SK-N-SH treated with all-trans-retinoic acid at 6 μM for 48 hours (cell line): ENCODE measurements around the gene CCDC81.

ENCODE experiments used
- ATAC-seq: fragments of 200-7000 bp; cut with Tn5 transposase; 3 replicates; pipeline ENCODE4 v1.9.1; 2020; ENCODE audit warnings: mild to moderate bottlenecking, moderate library complexity
- ARNTL ChIP-seq: fragments of 450-650 bp; formaldehyde crosslinking; IDR thresholded peaks from 2 replicates; pipeline ENCODE4 v1.5.0; 2020; ENCODE audit warnings: low read depth, mild to moderate bottlenecking, moderate library complexity, borderline replicate concordance
- BACH2 ChIP-seq: fragments of 250-450 bp; sonication (Bioruptor Pico); IDR thresholded peaks from 2 replicates; pipeline ENCODE4 v1.9.0; 2021; ENCODE audit warnings: mild to moderate bottlenecking, borderline replicate concordance
- CSDC2 ChIP-seq: fragments of 250-450 bp; sonication (Bioruptor Pico); IDR thresholded peaks from 2 replicates; pipeline ENCODE4 v1.5.0; 2020; ENCODE audit warnings: mild to moderate bottlenecking, moderate library complexity
- ESRRG ChIP-seq: fragments of 250-450 bp; sonication (Bioruptor Pico); IDR thresholded peaks from 2 replicates; pipeline ENCODE4 v1.6.1; 2021; ENCODE audit warnings: mild to moderate bottlenecking
- GLIS3 ChIP-seq: fragments of 250-450 bp; sonication (Bioruptor Pico); IDR thresholded peaks from 2 replicates; pipeline ENCODE4 v1.5.0; 2020; ENCODE audit warnings: mild to moderate bottlenecking, moderate library complexity
- ISL1 ChIP-seq: fragments of 250-450 bp; sonication (Bioruptor Pico); IDR thresholded peaks from 2 replicates; pipeline ENCODE4 v2.1.2; 2022; ENCODE audit warnings: mild to moderate bottlenecking, moderate library complexity
- OSR1 ChIP-seq: fragments of 250-450 bp; sonication (Bioruptor Pico); IDR thresholded peaks from 2 replicates; pipeline ENCODE4 v1.8.0; 2022; ENCODE audit warnings: moderate library complexity, mild to moderate bottlenecking, inconsistent platforms
- PPARA ChIP-seq: fragments of 250-450 bp; sonication (Bioruptor Pico); IDR thresholded peaks from 2 replicates; pipeline ENCODE4 v1.5.0; 2020; ENCODE audit warnings: mild to moderate bottlenecking, borderline replicate concordance
- RARB ChIP-seq: fragments of 250-450 bp; sonication (Bioruptor Pico); IDR thresholded peaks from 2 replicates; pipeline ENCODE4 v1.8.0; 2021; ENCODE audit warnings: mild to moderate bottlenecking, moderate library complexity
- SNAI2 ChIP-seq: fragments of 250-450 bp; sonication (Bioruptor Pico); IDR thresholded peaks from 2 replicates; pipeline ENCODE4 v1.5.0; 2020; ENCODE audit warnings: mild to moderate bottlenecking, moderate library complexity
- TOX ChIP-seq: fragments of 250-450 bp; sonication (Bioruptor Pico); IDR thresholded peaks from 2 replicates; pipeline ENCODE4 v1.8.0; 2021; ENCODE audit warnings: mild to moderate bottlenecking, moderate library complexity, borderline replicate concordance
- ZC3H10 ChIP-seq: fragments of 250-450 bp; sonication (Bioruptor Pico); IDR thresholded peaks from 2 replicates; pipeline ENCODE4 v1.5.1; 2021; ENCODE audit warnings: mild to moderate bottlenecking, moderate library complexity
- ZFP3 ChIP-seq: fragments of 250-450 bp; sonication (Bioruptor Pico); IDR thresholded peaks from 2 replicates; pipeline ENCODE4 v1.5.0; 2020; ENCODE audit warnings: mild to moderate bottlenecking, moderate library complexity
- ZFP30 ChIP-seq: fragments of 450-650 bp; formaldehyde crosslinking; IDR thresholded peaks from 2 replicates; pipeline ENCODE4 v1.5.0; 2022; ENCODE audit warnings: mild to moderate bottlenecking, moderate library complexity
- ZNF70 ChIP-seq: fragments of 450-650 bp; formaldehyde crosslinking; IDR thresholded peaks from 2 replicates; pipeline ENCODE4 v1.5.0; 2020; ENCODE audit warnings: mild to moderate bottlenecking, moderate library complexity
- ZNF8 ChIP-seq: fragments of 450-650 bp; formaldehyde crosslinking; IDR thresholded peaks from 2 replicates; pipeline ENCODE4 v1.5.0; 2020; ENCODE audit warnings: mild to moderate bottlenecking, moderate library complexity
- TF ChIP-seq, protein P1 (sequence below): fragments of 250-450 bp; sonication (Bioruptor Pico); IDR thresholded peaks from 2 replicates; pipeline ENCODE4 v1.8.0; 2020; ENCODE audit warnings: mild to moderate bottlenecking, moderate library complexity, borderline replicate concordance
- TF ChIP-seq, protein P2 (sequence below): fragments of 250-450 bp; sonication (Bioruptor Pico); IDR thresholded peaks from 2 replicates; pipeline ENCODE4 v1.5.1; 2021; ENCODE audit warnings: mild to moderate bottlenecking, moderate library complexity
- TF ChIP-seq, protein P3 (sequence below): fragments of 250-450 bp; sonication (Bioruptor Pico); IDR thresholded peaks from 2 replicates; pipeline ENCODE4 v1.5.1; 2020; ENCODE audit warnings: low read depth, mild to moderate bottlenecking, moderate library complexity
- TF ChIP-seq, protein P4 (sequence below): fragments of 250-450 bp; sonication (Bioruptor Pico); IDR thresholded peaks from 2 replicates; pipeline ENCODE4 v1.8.0; 2021; ENCODE audit warnings: low read depth, mild to moderate bottlenecking, moderate library complexity, borderline replicate concordance
- TF ChIP-seq, protein P5 (sequence below): fragments of 250-450 bp; sonication (Bioruptor Pico); IDR thresholded peaks from 2 replicates; pipeline ENCODE4 v1.5.0; 2020; ENCODE audit warnings: mild to moderate bottlenecking, moderate library complexity

Gene CCDC81

DNA sequence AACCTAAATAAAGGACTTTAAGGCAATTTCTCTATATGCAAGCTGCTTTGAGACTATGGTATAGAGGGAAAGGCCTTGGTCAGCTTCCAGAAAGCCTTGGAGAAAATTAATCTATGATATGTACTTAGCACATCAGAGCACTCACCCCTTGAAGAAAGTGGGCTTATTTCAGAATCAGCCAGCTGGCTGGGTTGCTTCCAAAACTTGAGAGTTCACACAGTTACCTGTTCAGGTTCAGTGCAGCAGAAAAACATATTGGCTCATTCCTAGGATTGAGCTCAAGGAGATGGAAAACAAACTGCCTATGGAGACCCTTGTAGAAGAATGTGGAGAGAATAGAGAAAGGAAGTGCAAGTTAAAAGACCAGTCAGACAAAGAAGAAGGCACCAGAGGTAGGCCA is 22.7 kb downstream of the CCDC81 start:
- ATAC-seq: no peak
- TF ChIP-seq, protein P1, sequence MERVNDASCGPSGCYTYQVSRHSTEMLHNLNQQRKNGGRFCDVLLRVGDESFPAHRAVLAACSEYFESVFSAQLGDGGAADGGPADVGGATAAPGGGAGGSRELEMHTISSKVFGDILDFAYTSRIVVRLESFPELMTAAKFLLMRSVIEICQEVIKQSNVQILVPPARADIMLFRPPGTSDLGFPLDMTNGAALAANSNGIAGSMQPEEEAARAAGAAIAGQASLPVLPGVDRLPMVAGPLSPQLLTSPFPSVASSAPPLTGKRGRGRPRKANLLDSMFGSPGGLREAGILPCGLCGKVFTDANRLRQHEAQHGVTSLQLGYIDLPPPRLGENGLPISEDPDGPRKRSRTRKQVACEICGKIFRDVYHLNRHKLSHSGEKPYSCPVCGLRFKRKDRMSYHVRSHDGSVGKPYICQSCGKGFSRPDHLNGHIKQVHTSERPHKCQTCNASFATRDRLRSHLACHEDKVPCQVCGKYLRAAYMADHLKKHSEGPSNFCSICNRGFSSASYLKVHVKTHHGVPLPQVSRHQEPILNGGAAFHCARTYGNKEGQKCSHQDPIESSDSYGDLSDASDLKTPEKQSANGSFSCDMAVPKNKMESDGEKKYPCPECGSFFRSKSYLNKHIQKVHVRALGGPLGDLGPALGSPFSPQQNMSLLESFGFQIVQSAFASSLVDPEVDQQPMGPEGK (CRISPR knock-in tag): no peak
- no peak for TF ChIP-seq TOX (CRISPR knock-in tag)
- TF ChIP-seq ZNF70 (CRISPR knock-in tag): no peak
- no peak for TF ChIP-seq ISL1 (CRISPR knock-in tag)
- TF ChIP-seq, protein P2, sequence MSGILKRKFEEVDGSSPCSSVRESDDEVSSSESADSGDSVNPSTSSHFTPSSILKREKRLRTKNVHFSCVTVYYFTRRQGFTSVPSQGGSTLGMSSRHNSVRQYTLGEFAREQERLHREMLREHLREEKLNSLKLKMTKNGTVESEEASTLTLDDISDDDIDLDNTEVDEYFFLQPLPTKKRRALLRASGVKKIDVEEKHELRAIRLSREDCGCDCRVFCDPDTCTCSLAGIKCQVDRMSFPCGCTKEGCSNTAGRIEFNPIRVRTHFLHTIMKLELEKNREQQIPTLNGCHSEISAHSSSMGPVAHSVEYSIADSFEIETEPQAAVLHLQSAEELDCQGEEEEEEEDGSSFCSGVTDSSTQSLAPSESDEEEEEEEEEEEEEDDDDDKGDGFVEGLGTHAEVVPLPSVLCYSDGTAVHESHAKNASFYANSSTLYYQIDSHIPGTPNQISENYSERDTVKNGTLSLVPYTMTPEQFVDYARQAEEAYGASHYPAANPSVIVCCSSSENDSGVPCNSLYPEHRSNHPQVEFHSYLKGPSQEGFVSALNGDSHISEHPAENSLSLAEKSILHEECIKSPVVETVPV (CRISPR knock-in tag): no peak
- no peak for TF ChIP-seq RARB
- TF ChIP-seq ZFP30 (CRISPR knock-in tag): no peak
- no peak for TF ChIP-seq ZC3H10
- TF ChIP-seq ARNTL (CRISPR knock-in tag): no peak
- no peak for TF ChIP-seq GLIS3
- no peak for TF ChIP-seq BACH2
- TF ChIP-seq SNAI2: no peak
- TF ChIP-seq, protein P3, sequence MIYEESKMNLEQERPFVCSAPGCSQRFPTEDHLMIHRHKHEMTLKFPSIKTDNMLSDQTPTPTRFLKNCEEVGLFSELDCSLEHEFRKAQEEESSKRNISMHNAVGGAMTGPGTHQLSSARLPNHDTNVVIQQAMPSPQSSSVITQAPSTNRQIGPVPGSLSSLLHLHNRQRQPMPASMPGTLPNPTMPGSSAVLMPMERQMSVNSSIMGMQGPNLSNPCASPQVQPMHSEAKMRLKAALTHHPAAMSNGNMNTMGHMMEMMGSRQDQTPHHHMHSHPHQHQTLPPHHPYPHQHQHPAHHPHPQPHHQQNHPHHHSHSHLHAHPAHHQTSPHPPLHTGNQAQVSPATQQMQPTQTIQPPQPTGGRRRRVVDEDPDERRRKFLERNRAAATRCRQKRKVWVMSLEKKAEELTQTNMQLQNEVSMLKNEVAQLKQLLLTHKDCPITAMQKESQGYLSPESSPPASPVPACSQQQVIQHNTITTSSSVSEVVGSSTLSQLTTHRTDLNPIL (CRISPR knock-in tag): no peak
- TF ChIP-seq CSDC2: no peak
- no peak for TF ChIP-seq ZNF8 (CRISPR knock-in tag)
- TF ChIP-seq, protein P4, sequence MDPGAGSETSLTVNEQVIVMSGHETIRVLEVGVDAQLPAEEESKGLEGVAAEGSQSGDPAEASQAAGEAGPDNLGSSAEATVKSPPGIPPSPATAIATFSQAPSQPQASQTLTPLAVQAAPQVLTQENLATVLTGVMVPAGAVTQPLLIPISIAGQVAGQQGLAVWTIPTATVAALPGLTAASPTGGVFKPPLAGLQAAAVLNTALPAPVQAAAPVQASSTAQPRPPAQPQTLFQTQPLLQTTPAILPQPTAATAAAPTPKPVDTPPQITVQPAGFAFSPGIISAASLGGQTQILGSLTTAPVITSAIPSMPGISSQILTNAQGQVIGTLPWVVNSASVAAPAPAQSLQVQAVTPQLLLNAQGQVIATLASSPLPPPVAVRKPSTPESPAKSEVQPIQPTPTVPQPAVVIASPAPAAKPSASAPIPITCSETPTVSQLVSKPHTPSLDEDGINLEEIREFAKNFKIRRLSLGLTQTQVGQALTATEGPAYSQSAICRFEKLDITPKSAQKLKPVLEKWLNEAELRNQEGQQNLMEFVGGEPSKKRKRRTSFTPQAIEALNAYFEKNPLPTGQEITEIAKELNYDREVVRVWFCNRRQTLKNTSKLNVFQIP: no peak
- TF ChIP-seq OSR1 (CRISPR knock-in tag): no peak
- no peak for TF ChIP-seq PPARA (CRISPR knock-in tag)
- TF ChIP-seq, protein P5, sequence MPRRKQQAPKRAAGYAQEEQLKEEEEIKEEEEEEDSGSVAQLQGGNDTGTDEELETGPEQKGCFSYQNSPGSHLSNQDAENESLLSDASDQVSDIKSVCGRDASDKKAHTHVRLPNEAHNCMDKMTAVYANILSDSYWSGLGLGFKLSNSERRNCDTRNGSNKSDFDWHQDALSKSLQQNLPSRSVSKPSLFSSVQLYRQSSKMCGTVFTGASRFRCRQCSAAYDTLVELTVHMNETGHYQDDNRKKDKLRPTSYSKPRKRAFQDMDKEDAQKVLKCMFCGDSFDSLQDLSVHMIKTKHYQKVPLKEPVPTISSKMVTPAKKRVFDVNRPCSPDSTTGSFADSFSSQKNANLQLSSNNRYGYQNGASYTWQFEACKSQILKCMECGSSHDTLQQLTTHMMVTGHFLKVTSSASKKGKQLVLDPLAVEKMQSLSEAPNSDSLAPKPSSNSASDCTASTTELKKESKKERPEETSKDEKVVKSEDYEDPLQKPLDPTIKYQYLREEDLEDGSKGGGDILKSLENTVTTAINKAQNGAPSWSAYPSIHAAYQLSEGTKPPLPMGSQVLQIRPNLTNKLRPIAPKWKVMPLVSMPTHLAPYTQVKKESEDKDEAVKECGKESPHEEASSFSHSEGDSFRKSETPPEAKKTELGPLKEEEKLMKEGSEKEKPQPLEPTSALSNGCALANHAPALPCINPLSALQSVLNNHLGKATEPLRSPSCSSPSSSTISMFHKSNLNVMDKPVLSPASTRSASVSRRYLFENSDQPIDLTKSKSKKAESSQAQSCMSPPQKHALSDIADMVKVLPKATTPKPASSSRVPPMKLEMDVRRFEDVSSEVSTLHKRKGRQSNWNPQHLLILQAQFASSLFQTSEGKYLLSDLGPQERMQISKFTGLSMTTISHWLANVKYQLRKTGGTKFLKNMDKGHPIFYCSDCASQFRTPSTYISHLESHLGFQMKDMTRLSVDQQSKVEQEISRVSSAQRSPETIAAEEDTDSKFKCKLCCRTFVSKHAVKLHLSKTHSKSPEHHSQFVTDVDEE (CRISPR knock-in tag): no peak

DNA sequence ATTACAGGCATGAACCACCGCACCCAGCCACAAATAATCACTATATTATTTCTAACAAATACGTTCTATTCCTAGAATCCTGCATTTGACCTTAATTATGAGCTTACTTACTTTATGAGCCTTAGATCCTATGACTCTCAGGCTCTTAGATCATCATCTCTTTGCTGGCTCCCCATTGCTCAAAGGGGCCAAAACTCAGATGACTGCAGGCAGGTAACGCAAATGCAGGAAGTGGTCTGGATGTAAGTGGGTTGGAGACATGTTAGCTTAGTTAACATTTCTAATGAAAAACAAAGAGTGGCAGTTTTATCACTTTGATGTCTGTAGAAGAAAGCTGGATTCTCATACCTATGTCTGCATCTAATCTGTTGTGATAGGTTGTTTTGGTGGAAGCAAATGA is 23.4 kb downstream of the CCDC81 start:
- ATAC-seq: no peak
- TF ChIP-seq ZFP3: no peak
- TF ChIP-seq, protein P4: no peak
- TF ChIP-seq, protein P5 (CRISPR knock-in tag): no peak
- no peak for TF ChIP-seq SNAI2
- TF ChIP-seq ESRRG (CRISPR knock-in tag): no peak
- no peak for TF ChIP-seq TOX (CRISPR knock-in tag)
- no peak for TF ChIP-seq BACH2
- no peak for TF ChIP-seq RARB
- no peak for TF ChIP-seq ZFP30 (CRISPR knock-in tag)
- no peak for TF ChIP-seq ARNTL (CRISPR knock-in tag)
- TF ChIP-seq, protein P2 (CRISPR knock-in tag): no peak
- no peak for TF ChIP-seq OSR1 (CRISPR knock-in tag)
- TF ChIP-seq ZC3H10: no peak
- TF ChIP-seq, protein P1 (CRISPR knock-in tag): no peak
- no peak for TF ChIP-seq ZNF8 (CRISPR knock-in tag)
- no peak for TF ChIP-seq ZNF70 (CRISPR knock-in tag)
